Measurements from ENCODE around the gene MTF1. TPM values are rescaled to one million over a fixed set of nuclear protein-coding genes. Genes with fewer than 3 reads are reported as not detected.

The MTF1 gene
- polyA plus RNA-seq, 4 donors = 8.0 to 9.5 (median 8.4) TPM

Other genes with a start within 250 kb of the MTF1 start
- gene RSPO1, start 224.7 kb downstream of the MTF1 start, polyA plus RNA-seq (ENCODE audit: insufficient read length in 4 of 4) = 1 to 10 TPM; 4.6 to 7.9 (median 7.2) TPM
- gene CDCA8, start 167.1 kb downstream of the MTF1 start, polyA plus RNA-seq (ENCODE audit: insufficient read length in 4 of 4) = 10 to 100 TPM; 16.2 to 18.9 (median 17.4) TPM
- gene EPHA10, start 94.5 kb downstream of the MTF1 start, polyA plus RNA-seq (ENCODE audit: insufficient read length in 4 of 4) = under 1 TPM; 0.07 to 0.37 (median 0.19) TPM
- gene MANEAL, start 65.7 kb downstream of the MTF1 start, polyA plus RNA-seq (ENCODE audit: insufficient read length in 4 of 4) = 1 to 10 TPM; 3.5 to 5.5 (median 4.7) TPM
- gene C1orf122, start 51.8 kb downstream of the MTF1 start, polyA plus RNA-seq (ENCODE audit: insufficient read length in 4 of 4) = 10 to 100 TPM; 21.7 to 45.5 (median 30.0) TPM
- gene YRDC, start 51.4 kb downstream of the MTF1 start, polyA plus RNA-seq (ENCODE audit: insufficient read length in 4 of 4) = 10 to 100 TPM; 11.4 to 16.5 (median 12.7) TPM
- 10 to 100 TPM; 14.7 to 29.2 (median 23.0) TPM for gene INPP5B, start 87.5 kb upstream of the MTF1 start, polyA plus RNA-seq (ENCODE audit: insufficient read length in 4 of 4)
- gene SF3A3, start 130.4 kb upstream of the MTF1 start, polyA plus RNA-seq (ENCODE audit: insufficient read length in 4 of 4) = 100 to 1,000 TPM in 2 of 4 donors, 10 to 100 TPM in 2; 89.9 to 114 (median 101) TPM
- gene FHL3, start 145.9 kb upstream of the MTF1 start, polyA plus RNA-seq (ENCODE audit: insufficient read length in 4 of 4) = 10 to 100 TPM; 14.9 to 29.7 (median 23.1) TPM
- 10 to 100 TPM; 36.9 to 43.1 (median 42.3) TPM for gene UTP11, start 153.1 kb upstream of the MTF1 start, polyA plus RNA-seq (ENCODE audit: insufficient read length in 4 of 4)
- 1 to 10 TPM in 2 of 4 donors, under 1 TPM in 2; 0.79 to 2.2 (median 0.96) TPM for gene POU3F1, start 187.2 kb upstream of the MTF1 start, polyA plus RNA-seq (ENCODE audit: insufficient read length in 4 of 4)